GM18951 (cell line): Measurements from ENCODE around the gene CLIP4.

Source experiments
- POLR2A ChIP-seq: IDR thresholded peaks from 4 replicates; pipeline ENCODE4 v1.6.1; 2011; ENCODE audit warnings: mild to moderate bottlenecking; ENCODE audit not compliant: insufficient read length, insufficient read depth; ENCODE audit errors: extremely low read depth
- in situ Hi-C: fragments of 300-500 bp; cut with MboI; formaldehyde crosslinking; loops from one replicate; pipeline ENCODE4 v1.12.0; 2022; ENCODE audit warnings: low sequenced_read_pairs, mixed read lengths, inconsistent platforms; ENCODE audit not compliant: unreplicated experiment

Gene CLIP4

GRCh38 chr2:29229640-29230039 lies 114.4 kb downstream of the CLIP4 start:
- in situ Hi-C loops = no loop called here
- TF ChIP-seq POLR2A = no peak

DNA sequence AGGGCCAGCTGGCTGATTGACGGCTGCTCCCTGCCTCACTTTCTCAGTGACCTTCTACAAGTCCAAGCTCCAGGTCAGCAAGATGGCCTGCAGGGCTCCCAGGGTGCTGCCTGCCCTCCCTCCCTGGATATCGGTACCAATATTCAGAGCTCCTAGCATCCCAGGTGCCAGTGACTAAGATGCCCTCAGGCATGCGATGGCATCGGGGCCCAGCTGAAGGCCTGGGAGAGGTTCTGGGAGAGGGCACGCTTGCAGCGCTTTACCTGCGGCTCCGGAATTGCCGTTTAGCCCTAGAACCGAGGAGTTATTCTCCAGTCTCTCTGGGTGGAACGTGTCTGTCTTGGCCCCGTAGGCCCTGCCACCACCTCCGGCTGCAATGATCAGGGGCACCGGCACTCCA lies 116.8 kb downstream of the CLIP4 start:
- TF ChIP-seq POLR2A = no peak
- in situ Hi-C loops = no loop called here

DNA sequence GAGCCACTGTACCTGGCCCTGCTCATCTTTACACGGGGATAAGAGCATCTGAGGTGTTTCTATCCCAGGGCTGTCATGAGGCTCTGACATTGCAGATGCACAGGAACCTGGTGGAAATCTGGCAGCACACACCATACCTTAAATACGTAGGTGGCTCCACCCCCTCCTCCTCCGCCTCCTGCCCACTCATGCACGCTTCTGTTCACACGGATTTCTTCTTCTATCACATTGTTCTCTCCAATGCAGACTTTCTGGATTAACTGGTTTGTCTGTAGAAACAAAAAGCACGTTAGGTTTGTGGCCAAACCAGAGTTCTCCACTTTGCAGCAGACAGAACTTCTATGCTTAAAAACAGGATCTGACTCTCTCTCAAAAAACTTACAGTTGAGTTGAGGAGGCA lies 118.2 kb downstream of the CLIP4 start:
- in situ Hi-C loops = no loop called here
- TF ChIP-seq POLR2A = no peak

- TF ChIP-seq POLR2A = no peak
- in situ Hi-C loops = no loop called here
Observed at GRCh38 chr2:29235411-29235810, 120.2 kb downstream of the CLIP4 start.

DNA sequence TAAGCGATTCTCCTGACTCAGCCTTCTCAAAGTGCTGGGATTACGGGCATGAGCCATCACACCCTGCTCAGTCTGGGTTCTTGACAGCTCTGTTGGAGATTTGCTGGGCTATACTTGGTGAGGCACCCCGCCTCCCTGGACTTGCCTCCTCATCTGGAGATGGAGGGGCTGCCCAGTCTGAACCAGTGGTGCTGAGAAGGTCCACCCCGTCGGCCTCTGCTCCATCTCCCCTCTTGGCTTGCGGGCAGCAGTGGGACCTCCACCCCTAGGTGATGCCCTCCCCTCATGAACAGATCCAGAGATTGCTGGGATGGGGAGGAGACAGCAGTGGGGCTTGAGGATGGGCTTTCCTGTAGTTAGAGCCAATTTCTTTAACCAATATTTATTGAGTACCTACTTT lies 120.9 kb downstream of the CLIP4 start:
- no peak for TF ChIP-seq POLR2A
- in situ Hi-C loops = no loop called here

DNA sequence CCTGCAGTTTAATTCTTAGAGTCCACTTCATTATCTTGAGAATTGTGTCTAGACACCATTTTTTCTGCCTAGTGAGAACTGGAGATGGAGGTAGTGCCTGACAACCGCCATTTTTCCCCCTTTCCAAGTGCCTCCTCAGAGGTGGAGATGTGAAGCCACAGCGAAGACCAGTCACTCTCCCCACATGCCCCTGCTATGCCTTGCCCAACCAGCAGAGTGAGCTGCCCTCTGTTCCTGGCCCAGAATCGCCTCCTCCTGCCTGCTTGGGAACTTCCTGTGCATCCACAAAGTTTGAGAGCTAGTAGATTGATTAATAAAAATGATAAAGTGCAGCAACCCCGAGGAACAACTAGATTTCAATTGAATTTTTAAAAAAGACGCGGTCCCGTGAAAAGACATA lies 123.3 kb downstream of the CLIP4 start:
- in situ Hi-C loops = no loop called here
- no peak for TF ChIP-seq POLR2A
